Hepatocyte (in vitro differentiated cells): ENCODE results near the gene FAM47C.
"Not testable (repeated sequence)": the region's sequence is repeated elsewhere in the genome, so short reads cannot be mapped to it uniquely, and the experiment has no call there.

ENCODE experiments used
- EZH2 ChIP-seq: fragments of 200-600 bp; sonication (generic); IDR thresholded peaks from 2 replicates; pipeline ENCODE4 v1.6.1; 2016; ENCODE audit warnings: antibody characterized with exemption, mild to moderate bottlenecking, borderline replicate concordance
- EZH2phosphoT487 ChIP-seq: fragments of 200-600 bp; sonication (generic); IDR thresholded peaks from one replicate; pipeline ENCODE4 v1.6.1; 2018; ENCODE audit warnings: antibody characterized with exemption, mild to moderate bottlenecking, low read depth, moderate library complexity; ENCODE audit not compliant: unreplicated experiment, severe bottlenecking
- TF ChIP-seq, protein P1 (sequence below): fragments of 200-600 bp; sonication (generic); IDR thresholded peaks from 2 replicates; pipeline ENCODE4 v1.5.1; 2016; ENCODE audit warnings: antibody characterized with exemption, mild to moderate bottlenecking; ENCODE audit not compliant: poor library complexity

DNA sequence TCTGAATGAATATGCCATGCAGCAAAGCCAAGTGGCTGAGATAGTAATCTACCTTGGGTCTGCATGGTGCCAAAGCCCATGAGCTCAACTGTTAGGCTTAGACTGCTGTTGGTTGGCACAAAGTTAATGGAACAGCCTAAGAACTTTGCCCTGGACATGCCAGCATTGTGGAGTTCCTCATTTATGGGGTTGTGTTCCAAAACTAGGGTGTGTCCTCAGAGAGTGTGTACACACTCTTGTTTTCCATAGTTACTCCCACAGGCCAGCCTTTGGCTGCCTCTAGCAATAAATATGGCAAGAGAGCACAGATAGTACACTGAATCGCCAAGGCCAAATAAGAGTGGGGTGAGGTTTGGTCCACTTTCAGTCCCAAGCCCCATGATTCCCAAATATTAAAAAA lies 30.6 kb downstream of the FAM47C start:
- TF ChIP-seq, protein P1, sequence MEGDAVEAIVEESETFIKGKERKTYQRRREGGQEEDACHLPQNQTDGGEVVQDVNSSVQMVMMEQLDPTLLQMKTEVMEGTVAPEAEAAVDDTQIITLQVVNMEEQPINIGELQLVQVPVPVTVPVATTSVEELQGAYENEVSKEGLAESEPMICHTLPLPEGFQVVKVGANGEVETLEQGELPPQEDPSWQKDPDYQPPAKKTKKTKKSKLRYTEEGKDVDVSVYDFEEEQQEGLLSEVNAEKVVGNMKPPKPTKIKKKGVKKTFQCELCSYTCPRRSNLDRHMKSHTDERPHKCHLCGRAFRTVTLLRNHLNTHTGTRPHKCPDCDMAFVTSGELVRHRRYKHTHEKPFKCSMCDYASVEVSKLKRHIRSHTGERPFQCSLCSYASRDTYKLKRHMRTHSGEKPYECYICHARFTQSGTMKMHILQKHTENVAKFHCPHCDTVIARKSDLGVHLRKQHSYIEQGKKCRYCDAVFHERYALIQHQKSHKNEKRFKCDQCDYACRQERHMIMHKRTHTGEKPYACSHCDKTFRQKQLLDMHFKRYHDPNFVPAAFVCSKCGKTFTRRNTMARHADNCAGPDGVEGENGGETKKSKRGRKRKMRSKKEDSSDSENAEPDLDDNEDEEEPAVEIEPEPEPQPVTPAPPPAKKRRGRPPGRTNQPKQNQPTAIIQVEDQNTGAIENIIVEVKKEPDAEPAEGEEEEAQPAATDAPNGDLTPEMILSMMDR = not testable (repeated sequence)
- not testable (repeated sequence) for TF ChIP-seq EZH2, EZH2phosphoT487
